Endothelial cell (in vitro differentiated cells): Measurements from ENCODE around the gene SLC45A1. TPM values are rescaled to one million over a fixed set of nuclear protein-coding genes. Genes with fewer than 3 reads are reported as not detected.

Experiments
- DNase-seq: peaks from one replicate; pipeline ENCODE4 v3.0.0; 2021; ENCODE audit warnings: low spot score
- H3K27ac Mint-ChIP-seq: one replicate; pipeline ENCODE4 v1.8.0; 2021; ENCODE audit warnings: mixed read lengths, inconsistent platforms; ENCODE audit not compliant: unreplicated experiment
- H3K27me3 Mint-ChIP-seq: one replicate; pipeline ENCODE4 v1.8.0; 2021; ENCODE audit warnings: mild to moderate bottlenecking, moderate library complexity, mixed read lengths, inconsistent platforms; ENCODE audit not compliant: unreplicated experiment
- H3K36me3 Mint-ChIP-seq: one replicate; pipeline ENCODE4 v1.8.0; 2021; ENCODE audit warnings: mild to moderate bottlenecking, low read depth, mixed read lengths, inconsistent platforms; ENCODE audit not compliant: unreplicated experiment
- H3K4me1 Mint-ChIP-seq: one replicate; pipeline ENCODE4 v1.8.0; 2021; ENCODE audit warnings: mild to moderate bottlenecking, mixed read lengths, inconsistent platforms; ENCODE audit not compliant: unreplicated experiment
- H3K4me3 Mint-ChIP-seq: one replicate; pipeline ENCODE4 v1.8.0; 2021; ENCODE audit warnings: mild to moderate bottlenecking, mixed read lengths, inconsistent platforms; ENCODE audit not compliant: unreplicated experiment
- H3K9me3 Mint-ChIP-seq: one replicate; pipeline ENCODE4 v1.8.0; 2021; ENCODE audit warnings: mixed read lengths, inconsistent platforms; ENCODE audit not compliant: unreplicated experiment
- CTCF ChIP-seq: fragments of 200-600 bp; sonication (generic); IDR thresholded peaks from one replicate; pipeline ENCODE4 v1.5.0; 2021; ENCODE audit warnings: antibody characterized with exemption; ENCODE audit not compliant: unreplicated experiment
- total RNA-seq: library from RNA; stranded (reverse); fragmentation: NEBNext Ultra II Directional; extraction: Animal tissue kit (Norgen Biotek cat#: 25700); gene quantifications from one replicate; pipeline ENCODE4 v1.2.1, GENCODE V29; 2021; ENCODE audit not compliant: unreplicated experiment

The SLC45A1 gene
- total RNA-seq, 1 donor from 2014 or later: 0.62 TPM

GRCh38 chr1:8325771-8326170, 7.9 kb downstream of the SLC45A1 start:
- H3K9me3 Mint-ChIP-seq: no peaks in the 10 kb centered on the region
- no peaks in the 10 kb centered on the region for H3K4me1 Mint-ChIP-seq
- H3K4me3 Mint-ChIP-seq: no peak overlapping the region
- H3K27ac Mint-ChIP-seq: no peak overlapping the region
- TF ChIP-seq CTCF: no peak
- no peaks in the 10 kb centered on the region for H3K27me3 Mint-ChIP-seq
- no peak for DNase-seq
- H3K36me3 Mint-ChIP-seq: no peaks in the 10 kb centered on the region

- DNase-seq: no peak
- no peak for TF ChIP-seq CTCF
- Mint-ChIP-seq H3K27ac (no peak overlapping the region), H3K4me1 (no peaks in the 10 kb centered on the region), H3K27me3 (no peaks in the 10 kb centered on the region), H3K36me3 (no peaks in the 10 kb centered on the region), H3K9me3 (no peaks in the 10 kb centered on the region), H3K4me3 (no peak overlapping the region)
Measured at GRCh38 chr1:8326265-8326664, 8.4 kb downstream of the SLC45A1 start.

GRCh38 chr1:8328271-8328670, 10.4 kb downstream of the SLC45A1 start:
- Mint-ChIP-seq H3K4me3 (no peak overlapping the region), H3K36me3 (no peaks in the 10 kb centered on the region), H3K27ac (no peak overlapping the region), H3K9me3 (no peaks in the 10 kb centered on the region), H3K4me1 (no peaks in the 10 kb centered on the region), H3K27me3 (no peaks in the 10 kb centered on the region)
- no peak for DNase-seq
- TF ChIP-seq CTCF: no peak

- H3K27ac Mint-ChIP-seq: no peak overlapping the region
- no peaks in the 10 kb centered on the region for H3K9me3 Mint-ChIP-seq
- H3K4me1 Mint-ChIP-seq: no peaks in the 10 kb centered on the region
- TF ChIP-seq CTCF: no peak
- H3K27me3 Mint-ChIP-seq: no peaks in the 10 kb centered on the region
- no peak for DNase-seq
- H3K36me3 Mint-ChIP-seq: no peaks in the 10 kb centered on the region
- no peak overlapping the region for H3K4me3 Mint-ChIP-seq
Measured at GRCh38 chr1:8329439-8329838, 11.5 kb downstream of the SLC45A1 start.

GRCh38 chr1:8329858-8330257, 11.9 kb downstream of the SLC45A1 start:
- no peak overlapping the region for H3K4me3 Mint-ChIP-seq
- TF ChIP-seq CTCF: no peak
- H3K9me3 Mint-ChIP-seq: no peaks in the 10 kb centered on the region
- H3K4me1 Mint-ChIP-seq: no peaks in the 10 kb centered on the region
- H3K36me3 Mint-ChIP-seq: no peaks in the 10 kb centered on the region
- no peak overlapping the region for H3K27ac Mint-ChIP-seq
- no peak for DNase-seq
- no peaks in the 10 kb centered on the region for H3K27me3 Mint-ChIP-seq
